HepG2 (cell line): ENCODE results near the gene ARMCX5. TPM values are rescaled to one million over a fixed set of nuclear protein-coding genes. Genes with fewer than 3 reads are reported as not detected.
A peak's percentile ranks its signal among the peaks of the same experiment; 100 is the strongest.

Experiments used
- ATAC-seq: fragments of 200-7000 bp; cut with Tn5 transposase; 3 replicates; pipeline ENCODE4 v1.9.1; 2020; ENCODE audit warnings: mild to moderate bottlenecking, moderate library complexity
- Bru-seq: library from RNA; stranded (reverse); fragments of 400-500 nt; gene quantifications from one replicate; lab custom pipeline; 2021; lab: Mats Ljungman, UMichigan
- BruChase-seq, 2 experiments: library from RNA; stranded (reverse); fragments of 400-500 nt; gene quantifications; one replicate each; lab custom pipeline; 2021; lab: Mats Ljungman, UMichigan
- BruUV-seq: library from RNA; stranded (reverse); fragments of 400-500 nt; replicated peaks from 2 replicates; lab custom pipeline; 2021; lab: Mats Ljungman, UMichigan
- CTCF ChIA-PET: fragments of 300-600 bp; formaldehyde crosslinking; extraction: SDS; loops from one replicate; lab custom pipeline; 2021; ENCODE audit warnings: low total read pairs, inconsistent platforms, low intra/inter-chr PET ratio; lab: Yijun Ruan, JAX
- POLR2A ChIA-PET: fragments of 350-600 bp; sonication (Branson Sonifier 250); formaldehyde crosslinking; loops from one replicate; lab custom pipeline; 2020; ENCODE audit warnings: antibody characterized with exemption, inconsistent platforms; lab: Yijun Ruan, JAX
- DNase-seq: peaks from one replicate; pipeline ENCODE4 v3.0.0-alpha.2; 2015; ENCODE audit warnings: low spot score
- FAIRE-seq: peaks from 3 replicates; lab custom pipeline; 2011; peaks lifted over from hg19 to GRCh38; lab: Jason Lieb, UNC
- H2AFZ ChIP-seq: one replicate; pipeline ENCODE4 v1.6.1; 2011; ENCODE audit warnings: low read length, inconsistent platforms
- H3K27ac ChIP-seq: fragments of 300-600 bp; 3 replicates; pipeline ENCODE4 v1.8.0; 2011; ENCODE audit warnings: mixed run types, mild to moderate bottlenecking, mixed read lengths, low read length, inconsistent platforms; ENCODE audit not compliant: insufficient read depth; ENCODE audit errors: extremely low read length
- H3K27me3 ChIP-seq, 2 experiments: fragments of 200-600 bp in 1 of 2; 2 replicates in 1 of 2; 3 replicates in 1 of 2; pipeline versions ENCODE4 v1.6.0 to v1.8.0; 2011; ENCODE audit warnings: low read length in 2 of 2, mild to moderate bottlenecking in 2 of 2, moderate library complexity in 2 of 2, inconsistent platforms in 1 of 2; ENCODE audit not compliant: insufficient read depth in 2 of 2, control insufficient read depth in 1 of 2
- H3K36me3 ChIP-seq, 2 experiments: fragments of 200-600 bp in 1 of 2; replicated peaks in 1 of 2; 2 replicates in 1 of 2; 3 replicates in 1 of 2; pipeline versions ENCODE4 v1.5.1 to v1.8.0; 2011; ENCODE audit warnings: low read length in 2 of 2, inconsistent platforms in 1 of 2; ENCODE audit not compliant: insufficient read depth in 2 of 2, control insufficient read depth in 1 of 2
- H3K4me1 ChIP-seq: 2 replicates; pipeline ENCODE4 v1.5.1; 2012; ENCODE audit warnings: low read length, inconsistent platforms; ENCODE audit not compliant: insufficient read depth
- H3K4me2 ChIP-seq: 2 replicates; pipeline ENCODE4 v1.6.0; 2011; ENCODE audit warnings: low read depth, low read length, inconsistent platforms
- H3K4me3 ChIP-seq, 3 experiments: fragments of 200-600 bp in 1 of 3; sonication (generic), shearing (Covaris generic) in 1 of 3; replicated peaks in 1 of 3; 2 replicates each; pipeline ENCODE4 v1.5.1; 2011 to 2016; ENCODE audit warnings: low read length in 3 of 3, inconsistent platforms in 2 of 3, low read depth in 2 of 3, mild to moderate bottlenecking in 2 of 3, control low read depth in 1 of 3, mixed read lengths in 1 of 3; ENCODE audit not compliant: insufficient read depth in 1 of 3
- H3K79me2 ChIP-seq: one replicate; pipeline ENCODE4 v1.6.1; 2011; ENCODE audit warnings: low read length, inconsistent platforms; ENCODE audit not compliant: insufficient read depth
- H3K9ac ChIP-seq: 2 replicates; pipeline ENCODE4 v1.6.0; 2011; ENCODE audit warnings: mild to moderate bottlenecking, low read depth, low read length, inconsistent platforms; ENCODE audit not compliant: insufficient read depth
- H3K9me3 ChIP-seq: 2 replicates; pipeline ENCODE4 v1.5.1; 2012; ENCODE audit warnings: mild to moderate bottlenecking, low read length
- H4K20me1 ChIP-seq: 2 replicates; pipeline ENCODE4 v1.6.0; 2011; ENCODE audit warnings: inconsistent platforms, mild to moderate bottlenecking, low read length, moderate library complexity; ENCODE audit not compliant: insufficient read depth
- CHD2 ChIP-seq: IDR thresholded peaks from 2 replicates; pipeline ENCODE4 v1.6.1; 2011; ENCODE audit warnings: low read depth, low read length, improper control_type of control experiment
- HNRNPLL ChIP-seq: fragments of 200-400 bp; formaldehyde crosslinking; IDR thresholded peaks from 2 replicates; pipeline ENCODE4 v1.6.1; 2017; ENCODE audit warnings: mild to moderate bottlenecking, low read depth, low read length; ENCODE audit not compliant: poor library complexity, severe bottlenecking
- KMT2B ChIP-seq: IDR thresholded peaks from 2 replicates; pipeline ENCODE4 v1.6.1; 2016; ENCODE audit warnings: missing genetic modification reagents, missing compliant biosample characterization
- NR2F6 ChIP-seq, 2 experiments: IDR thresholded peaks; 2 replicates each; pipeline ENCODE4 v1.6.1; 2016; ENCODE audit warnings: antibody characterized with exemption in 1 of 2, mild to moderate bottlenecking in 1 of 2
- PHF20 ChIP-seq: sonication (generic); formaldehyde crosslinking; IDR thresholded peaks from 2 replicates; pipeline ENCODE4 v1.5.0; 2020; ENCODE audit warnings: mild to moderate bottlenecking, missing genetic modification reagents
- PHF21A ChIP-seq: sonication (generic); formaldehyde crosslinking; IDR thresholded peaks from 2 replicates; pipeline ENCODE4 v1.5.0; 2020; ENCODE audit warnings: mild to moderate bottlenecking, missing genetic modification reagents
- POGZ ChIP-seq: sonication (generic); formaldehyde crosslinking; IDR thresholded peaks from 2 replicates; pipeline ENCODE4 v1.4.0; 2020; ENCODE audit warnings: mild to moderate bottlenecking, missing genetic modification reagents
- REPIN1 ChIP-seq: sonication (generic); formaldehyde crosslinking; IDR thresholded peaks from 2 replicates; pipeline ENCODE4 v1.8.0; 2022; ENCODE audit warnings: missing genetic modification reagents, low read depth, mild to moderate bottlenecking, borderline replicate concordance
- SP4 ChIP-seq: sonication (generic); formaldehyde crosslinking; IDR thresholded peaks from 2 replicates; pipeline ENCODE4 v1.8.1; 2023; ENCODE audit warnings: mild to moderate bottlenecking, missing genetic modification reagents
- TGIF2 ChIP-seq: IDR thresholded peaks from 2 replicates; pipeline ENCODE4 v1.6.1; 2016; ENCODE audit warnings: control low read depth, missing compliant biosample characterization
- U2AF2 ChIP-seq: fragments of 200-400 bp; formaldehyde crosslinking; IDR thresholded peaks from 2 replicates; pipeline ENCODE4 v1.6.1; 2017; ENCODE audit warnings: low read depth, mild to moderate bottlenecking, low read length
- XRCC5 ChIP-seq: fragments of 200-400 bp; formaldehyde crosslinking; optimal IDR thresholded peaks from 2 replicates; pipeline ENCODE3; 2017; ENCODE audit warnings: mild to moderate bottlenecking, low read length
- ZNF205 ChIP-seq: IDR thresholded peaks from 2 replicates; pipeline ENCODE4 v1.6.1; 2018; ENCODE audit warnings: missing biosample characterization, missing genetic modification reagents
- ZNF253 ChIP-seq: sonication (generic); formaldehyde crosslinking; IDR thresholded peaks from 2 replicates; pipeline ENCODE4 v1.8.0; 2022; ENCODE audit warnings: mild to moderate bottlenecking, missing genetic modification reagents, borderline replicate concordance
- ZNF674 ChIP-seq: sonication (generic); formaldehyde crosslinking; IDR thresholded peaks from 2 replicates; pipeline ENCODE4 v1.5.0; 2020; ENCODE audit warnings: low read depth, mild to moderate bottlenecking, missing genetic modification reagents
- WGBS: methylation state at CpG from one replicate; pipeline ENCODE4 v1.1.6; 2017; ENCODE audit warnings: low lambda C conversion rate; 5-methylcytosine and 5-hydroxymethylcytosine counted together
- in situ Hi-C: cut with HindIII; loops from 2 replicates; pipeline ENCODE4 v1.10.0; 2017; ENCODE audit warnings: low pct_unique_long_range_greater_than_20kb; ENCODE audit not compliant: extremely low pct_ligation_motif_present
- intact Hi-C: fragments of 100-400 bp; cut with micrococcal nuclease; formaldehyde crosslinking; loops from one replicate; pipeline ENCODE4 v1.10.0; 2022; ENCODE audit not compliant: unreplicated experiment
- long read RNA-seq, 2 experiments: library from RNA in 1 of 2; library from polyadenylated mRNA in 1 of 2; stranded (forward) in 1 of 2; unstranded in 1 of 2; transcript quantifications; one replicate each; pipeline ENCODE4 v2.0.0, GENCODE V29; 2019 to 2022
- polyA minus RNA-seq, 3 experiments: library from RNA; depleted of rRNA, polyadenylated mRNA; stranded (reverse); fragments of >200 nt; gene quantifications; 2 replicates each; pipeline ENCODE4 v1.2.3, GENCODE V29; 2011; ENCODE audit warnings: low replicate concordance in 1 of 3
- polyA plus RNA-seq, 8 experiments: library from polyadenylated mRNA; depleted of rRNA in 3 of 8; stranded (reverse) in 7 of 8; unstranded in 1 of 8; fragments of >200 nt; fragmentation: Illumina TruSeq in 4 of 8; extraction: Trizol in 4 of 8; gene quantifications; 2 replicates each; pipeline versions ENCODE4 v1.2.1 to v1.2.3, GENCODE V29; 2011 to 2016; ENCODE audit warnings: low read depth in 4 of 8, missing spikeins in 1 of 8, mixed read lengths in 1 of 8; ENCODE audit not compliant: insufficient read depth in 1 of 8
- total RNA-seq, 5 experiments: library from RNA; depleted of rRNA; stranded (reverse); fragments of >200 nt; fragmentation: Illumina TruSeq; extraction: Trizol; gene quantifications; 2 replicates each; pipeline ENCODE4 v1.2.3, GENCODE V29; 2016; ENCODE audit warnings: low read depth in 1 of 5
- TF ChIP-seq, protein P1 (sequence below): sonication (generic); formaldehyde crosslinking; IDR thresholded peaks from 2 replicates; pipeline ENCODE4 v1.4.0; 2020; ENCODE audit warnings: missing genetic modification reagents, mild to moderate bottlenecking, borderline replicate concordance

The ARMCX5 gene
- total RNA-seq (2016; rRNA removed; fragmentation: Illumina TruSeq; extraction: Trizol) (14.2 and 14.4 TPM in 2 replicates), polyA plus RNA-seq (2011; rRNA removed) (9.1 and 9.3 TPM in 2 replicates), polyA minus RNA-seq (2011; rRNA and poly(A)+ RNA removed; ENCODE audit: low replicate concordance) (14.8 and 18.8 TPM in 2 replicates), Bru-seq, nascent RNA (percentile 88 among the genes with signal in this experiment), BruChase-seq, experiment 1, labeled RNA remaining after a 6-hour chase (percentile 75 among the genes with signal in this experiment), BruChase-seq, experiment 2, labeled RNA remaining after a 2-hour chase (percentile 85 among the genes with signal in this experiment)
- total RNA-seq (2016; cell fraction: cytosol; rRNA removed; fragmentation: Illumina TruSeq; extraction: Trizol; ENCODE audit: low read depth) = 1.2 and 1.6 TPM in 2 replicates
- 13.4 and 13.5 TPM in 2 replicates for total RNA-seq (2016; cell fraction: insoluble cytoplasmic fraction; rRNA removed; fragmentation: Illumina TruSeq; extraction: Trizol)
- 3.9 TPM in 2 replicates for total RNA-seq (2016; cell fraction: membrane; rRNA removed; fragmentation: Illumina TruSeq; extraction: Trizol)
- total RNA-seq (2016; cell fraction: nucleus; rRNA removed; fragmentation: Illumina TruSeq; extraction: Trizol) = 17.6 and 17.8 TPM in 2 replicates
- 5.9 and 7.2 TPM in 2 replicates for polyA plus RNA-seq (2011; cell fraction: cytosol; rRNA removed)
- 9.5 and 10.1 TPM in 2 replicates for polyA plus RNA-seq (2011; cell fraction: nucleus; rRNA removed)
- polyA plus RNA-seq (2012) = 5.1 and 6.8 TPM in 2 replicates
- polyA plus RNA-seq (2016; cell fraction: cytosol; fragmentation: Illumina TruSeq; extraction: Trizol; ENCODE audit: low read depth) = 0.43 and 0.46 TPM in 2 replicates
- 10.7 and 11.4 TPM in 2 replicates for polyA plus RNA-seq (2016; cell fraction: insoluble cytoplasmic fraction; fragmentation: Illumina TruSeq; extraction: Trizol; ENCODE audit: low read depth)
- 1.7 and 2.1 TPM in 2 replicates for polyA plus RNA-seq (2016; cell fraction: membrane; fragmentation: Illumina TruSeq; extraction: Trizol; ENCODE audit: low read depth)
- polyA plus RNA-seq (2016; cell fraction: nucleus; fragmentation: Illumina TruSeq; extraction: Trizol; ENCODE audit: insufficient read depth, low read depth) = 10.4 and 12.4 TPM in 2 replicates
- polyA minus RNA-seq (2011; cell fraction: cytosol; rRNA and poly(A)+ RNA removed) = 5.3 and 11.2 TPM in 2 replicates
- polyA minus RNA-seq (2011; cell fraction: nucleus; rRNA and poly(A)+ RNA removed) = 18.0 and 21.3 TPM in 2 replicates
- long read RNA-seq, experiment 1, full-length matches to known transcripts = 7 of 9 reads
- long read RNA-seq, experiment 1, partial matches to known transcripts = 0 of 9 reads
- long read RNA-seq, experiment 1, other reads (novel, unspliced or antisense) = 2 of 9 reads
- long read RNA-seq, experiment 2, full-length matches to known transcripts = 3 of 4 reads
- long read RNA-seq, experiment 2, partial matches to known transcripts = 0 of 4 reads
- long read RNA-seq, experiment 2, other reads (novel, unspliced or antisense) = 1 of 4 reads

DNA sequence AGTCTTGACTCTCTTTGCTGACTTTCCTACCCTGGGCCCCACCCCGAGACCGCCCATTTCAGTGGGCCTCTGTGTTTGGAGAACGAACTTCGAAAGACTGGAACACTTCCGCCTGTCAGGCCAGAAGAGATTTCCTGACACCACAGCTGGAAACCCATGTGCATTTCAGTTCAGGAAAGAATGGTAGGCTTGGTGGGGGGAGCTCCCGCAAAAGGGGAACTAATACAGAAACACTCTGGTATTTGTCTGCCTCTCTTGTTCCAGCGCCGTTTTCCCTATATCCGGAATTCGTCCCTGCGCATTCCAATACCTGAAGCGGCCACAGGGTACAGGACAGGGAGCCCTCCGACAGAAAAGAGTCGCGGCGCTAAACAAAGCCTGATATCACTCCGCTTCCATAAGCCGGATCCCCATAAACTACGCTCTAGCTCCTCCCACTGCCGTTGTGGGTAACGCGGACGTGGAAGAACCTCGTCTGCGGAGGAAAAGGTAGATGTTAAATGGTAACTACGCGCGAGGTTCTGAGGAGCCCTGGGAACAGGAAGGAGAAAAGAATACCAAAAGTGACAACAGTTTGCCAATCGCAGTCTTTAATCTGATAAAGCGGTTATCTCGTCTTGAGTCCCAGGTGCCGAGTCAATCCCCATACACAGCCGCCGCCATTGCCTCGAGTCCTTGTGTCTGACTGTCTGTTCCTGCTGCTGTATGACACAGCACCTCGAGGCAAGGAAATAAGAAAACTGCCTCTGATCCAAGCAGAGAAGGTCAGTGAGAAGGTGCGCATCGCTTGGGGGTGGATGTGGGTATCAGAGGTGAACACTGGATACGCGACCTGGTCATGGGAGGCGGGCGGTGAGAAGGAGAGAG lies at the start of gene ARMCX5:
Gene ARMCX5 (plus strand): TSS at position 432 of the 867 bp plus-strand sequence. CDS start 2,627 bp downstream, outside the sequence.
- BruUV-seq = no TSS peak
- in situ Hi-C loops = no loop called here
- ATAC-seq (peak; percentile 95), FAIRE-seq (peak; percentile 89), DNase-seq (peak; percentile 82)
- WGBS = 1% methylated on average over 18 of the region's 42 CpGs
- Histone ChIP-seq H4K20me1 (no peaks in the 10 kb centered on the region), H3K36me3 (peaks cover 1 to 4% of the 10 kb centered on the region in 2 experiments; a peak in 2 of 5 replicates), H3K4me3 (peak within 1 kb of the TSS; percentile 74 to 79 (median 79)), H3K27me3 (no peaks in the 10 kb centered on the region), H3K9ac (peak within 1 kb of the TSS; percentile 80), H3K9me3 (no peaks in the 10 kb centered on the region), H3K27ac (peak within 1 kb of the TSS; percentile 81), H3K4me1 (peaks cover 13% of the 10 kb centered on the region), H2AFZ (peak within 1 kb of the TSS; percentile 92), H3K4me2 (peak within 1 kb of the TSS; percentile 72), H3K79me2 (peaks cover 10% of the 10 kb centered on the region)
- intact Hi-C loops = no loop called here
- ChIA-PET POLR2A (interaction anchor here (1.0 to 1.5 kb wide), 3 partner anchors 16 to 61 kb away, joined by 7 read pairs; no protein-coding TSS in a partner anchor), CTCF (no interaction called here)
- TF ChIP-seq U2AF2 = no peak
- no peak for TF ChIP-seq ZNF253
- TF ChIP-seq REPIN1 = no peak
- no peak for TF ChIP-seq TGIF2
- TF ChIP-seq PHF20 (CRISPR knock-in tag) = peak; percentile 67
- TF ChIP-seq ZNF674 (CRISPR knock-in tag) = no peak
- TF ChIP-seq SP4 (CRISPR knock-in tag) = 0 out of 2 replicates have a peak, but pooled peaks have one; percentile 21
- TF ChIP-seq KMT2B (CRISPR knock-in tag) = peak; percentile 80
- TF ChIP-seq, protein P1, sequence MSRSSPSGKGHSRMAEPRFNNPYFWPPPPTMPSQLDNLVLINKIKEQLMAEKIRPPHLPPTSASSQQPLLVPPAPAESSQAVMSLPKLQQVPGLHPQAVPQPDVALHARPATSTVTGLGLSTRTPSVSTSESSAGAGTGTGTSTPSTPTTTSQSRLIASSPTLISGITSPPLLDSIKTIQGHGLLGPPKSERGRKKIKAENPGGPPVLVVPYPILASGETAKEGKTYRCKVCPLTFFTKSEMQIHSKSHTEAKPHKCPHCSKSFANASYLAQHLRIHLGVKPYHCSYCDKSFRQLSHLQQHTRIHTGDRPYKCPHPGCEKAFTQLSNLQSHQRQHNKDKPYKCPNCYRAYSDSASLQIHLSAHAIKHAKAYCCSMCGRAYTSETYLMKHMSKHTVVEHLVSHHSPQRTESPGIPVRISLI (CRISPR knock-in tag) = no peak
- peak; percentile 63; the same call in 1 of the 2 replicates for TF ChIP-seq PHF21A
- peak; percentile 82; the same call in 1 of the 2 replicates for TF ChIP-seq CHD2
- TF ChIP-seq NR2F6 (IDR thresholded peaks at IDR 0.05) = no peak
- no peak for TF ChIP-seq NR2F6 (CRISPR knock-in tag; IDR thresholded peaks at IDR 0.05)
- TF ChIP-seq ZNF205 = no peak
- TF ChIP-seq HNRNPLL = peak; percentile 17
- peak; percentile 96 for TF ChIP-seq POGZ (CRISPR knock-in tag)
- TF ChIP-seq XRCC5 = peak; percentile 70
